Peyer's patch (tissue), 4 donors: ENCODE measurements around the gene APOBEC3F. TPM values are rescaled to one million over a fixed set of nuclear protein-coding genes. Genes with fewer than 3 reads are reported as not detected.

Experiments
- DNase-seq, 3 donors: peaks; one replicate each; pipeline ENCODE4 v3.0.0-alpha.2; 2017 to 2019
- H3K27ac ChIP-seq, 4 donors: fragments of 200-600 bp; sonication (generic); one replicate each; pipeline ENCODE4 v1.5.1; 2016 to 2019
- H3K27me3 ChIP-seq, 2 donors: fragments of 200-600 bp; sonication (generic); one replicate each; pipeline ENCODE4 v1.5.1; 2019
- H3K36me3 ChIP-seq, 3 donors: fragments of 200-600 bp; sonication (generic); one replicate each; pipeline ENCODE4 v1.5.1; 2016 to 2019
- H3K4me1 ChIP-seq, 4 donors: fragments of 200-600 bp; sonication (generic); one replicate each; pipeline ENCODE4 v1.5.1; 2016 to 2019
- H3K4me3 ChIP-seq, 4 donors: fragments of 200-600 bp; sonication (generic); 1 replicate in 3 of 4; 2 replicates in 1 of 4; pipeline ENCODE4 v1.5.1; 2016 to 2019; ENCODE audit warnings: mild to moderate bottlenecking in 1 of 4
- H3K9me3 ChIP-seq, 4 donors: fragments of 200-600 bp; sonication (generic); one replicate each; pipeline ENCODE4 v1.5.1; 2016 to 2019; ENCODE audit warnings: mild to moderate bottlenecking in 1 of 4
- POLR2A ChIP-seq, 2 donors: fragments of 450-650 bp; IDR thresholded peaks; one replicate each; pipeline ENCODE4 v1.5.1; 2017; ENCODE audit warnings: antibody characterized with exemption in 2 of 2, mild to moderate bottlenecking in 2 of 2, moderate library complexity in 2 of 2
- small RNA-seq, 2 donors: library from RNA; depleted of rRNA; stranded (forward); fragments of <200 nt; gene quantifications; one replicate each; pipeline ENCODE3, GENCODE V24; 2016
- total RNA-seq, 4 donors: library from RNA; depleted of rRNA; stranded (reverse); fragments of >200 nt; gene quantifications; one replicate each; pipeline ENCODE4 v1.1.0, GENCODE V29; 2016
- TF ChIP-seq, protein P1 (sequence below), 6 experiments: fragments of 450-650 bp in 4 of 6; fragments of 200-600 bp in 2 of 6; sonication (generic) in 1 of 6; IDR thresholded peaks; one replicate each; pipeline ENCODE4 v1.5.1; 2017 to 2019; ENCODE audit warnings: antibody characterized with exemption in 6 of 6, mild to moderate bottlenecking in 3 of 6, moderate library complexity in 1 of 6

APOBEC3F gene
- total RNA-seq, 4 donors from 2014 or later = 0.70 to 8.3 (median 1.6) TPM

- H3K36me3 ChIP-seq = no peaks in the 10 kb centered on the region
- no peaks in the 10 kb centered on the region for H3K27me3 ChIP-seq
- no peak for TF ChIP-seq POLR2A (IDR thresholded peaks at IDR 0.05)
- TF ChIP-seq, protein P1, sequence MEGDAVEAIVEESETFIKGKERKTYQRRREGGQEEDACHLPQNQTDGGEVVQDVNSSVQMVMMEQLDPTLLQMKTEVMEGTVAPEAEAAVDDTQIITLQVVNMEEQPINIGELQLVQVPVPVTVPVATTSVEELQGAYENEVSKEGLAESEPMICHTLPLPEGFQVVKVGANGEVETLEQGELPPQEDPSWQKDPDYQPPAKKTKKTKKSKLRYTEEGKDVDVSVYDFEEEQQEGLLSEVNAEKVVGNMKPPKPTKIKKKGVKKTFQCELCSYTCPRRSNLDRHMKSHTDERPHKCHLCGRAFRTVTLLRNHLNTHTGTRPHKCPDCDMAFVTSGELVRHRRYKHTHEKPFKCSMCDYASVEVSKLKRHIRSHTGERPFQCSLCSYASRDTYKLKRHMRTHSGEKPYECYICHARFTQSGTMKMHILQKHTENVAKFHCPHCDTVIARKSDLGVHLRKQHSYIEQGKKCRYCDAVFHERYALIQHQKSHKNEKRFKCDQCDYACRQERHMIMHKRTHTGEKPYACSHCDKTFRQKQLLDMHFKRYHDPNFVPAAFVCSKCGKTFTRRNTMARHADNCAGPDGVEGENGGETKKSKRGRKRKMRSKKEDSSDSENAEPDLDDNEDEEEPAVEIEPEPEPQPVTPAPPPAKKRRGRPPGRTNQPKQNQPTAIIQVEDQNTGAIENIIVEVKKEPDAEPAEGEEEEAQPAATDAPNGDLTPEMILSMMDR (IDR thresholded peaks at IDR 0.05) = no peak
- H3K9me3 ChIP-seq = no peaks in the 10 kb centered on the region
- DNase-seq = no peak
- peaks cover 0 to 29% (median 0%) of the 10 kb centered on the region in 4 donors for H3K4me1 ChIP-seq
- H3K27ac ChIP-seq = no peak overlapping the region
- H3K4me3 ChIP-seq = no peak overlapping the region
Observed at GRCh38 chr22:39101226-39101625, 60.6 kb downstream of the APOBEC3F start.

DNA sequence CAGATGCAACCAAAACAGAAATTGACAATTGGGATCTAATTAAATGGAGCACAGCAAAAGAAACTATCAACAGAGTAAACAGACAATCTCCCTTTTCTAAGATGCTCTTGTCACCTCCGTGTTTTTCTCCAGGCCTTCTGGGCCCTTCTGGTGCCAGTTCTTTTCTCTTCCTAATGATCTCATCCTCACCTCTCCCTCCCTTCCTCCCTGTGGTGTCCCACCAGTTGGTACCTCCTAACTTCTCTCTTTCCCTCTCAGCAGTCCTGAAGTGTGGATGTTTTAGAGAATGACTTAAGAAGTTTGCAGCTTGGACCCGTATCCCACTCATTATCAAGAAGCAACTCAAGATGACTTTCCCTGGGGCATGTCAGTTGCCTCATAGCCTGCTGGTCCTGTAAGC, 62.8 kb downstream of the APOBEC3F start:
- H3K27me3 ChIP-seq = no peaks in the 10 kb centered on the region
- H3K4me1 ChIP-seq = peaks cover 0 to 15% (median 0%) of the 10 kb centered on the region in 4 donors
- DNase-seq = no peak
- H3K36me3 ChIP-seq = no peaks in the 10 kb centered on the region
- H3K4me3 ChIP-seq = no peak overlapping the region
- TF ChIP-seq, protein P1 (IDR thresholded peaks at IDR 0.05) = no peak
- TF ChIP-seq POLR2A (IDR thresholded peaks at IDR 0.05) = no peak
- H3K27ac ChIP-seq = no peak overlapping the region
- H3K9me3 ChIP-seq = no peaks in the 10 kb centered on the region

Small RNA genes within 50 kb of the gene (small RNA-seq; reads per million reads assigned to genes)
- 0 reads per million in 2 donors for gene AL022318.2

Other genes with a start within 250 kb of the APOBEC3F start
- 10 to 100 TPM in 3 of 4 donors, not detected in 1; 15.2 to 21.6 (median 16.2) TPM for gene DNAL4, start 246.7 kb upstream of the APOBEC3F start, total RNA-seq
- 1 to 10 TPM in 2 of 4 donors, under 1 TPM in 2; 0.53 to 2.8 (median 1.1) TPM for gene NPTXR, start 196.8 kb upstream of the APOBEC3F start, total RNA-seq
- 10 to 100 TPM in 2 of 4 donors, 1 to 10 TPM in 2; 7.0 to 35.5 (median 10.7) TPM for gene CBX6, start 168.6 kb upstream of the APOBEC3F start, total RNA-seq
- 1 to 10 TPM in 1 of 4 donors, not detected in 3; 9.1 TPM for gene APOBEC3A, start 83.3 kb upstream of the APOBEC3F start, total RNA-seq
- 1 to 10 TPM in 3 of 4 donors, not detected in 1; 1.1 to 2.7 (median 1.9) TPM for gene APOBEC3B, start 58.5 kb upstream of the APOBEC3F start, total RNA-seq
- gene APOBEC3C, start 26.6 kb upstream of the APOBEC3F start, total RNA-seq = 10 to 100 TPM in 1 of 4 donors, 1 to 10 TPM in 3; 4.1 to 35.5 (median 4.4) TPM
- 1 to 10 TPM; 2.6 to 8.3 (median 3.6) TPM for gene APOBEC3D, start 19.7 kb upstream of the APOBEC3F start, total RNA-seq
- gene APOBEC3G, start 36.4 kb downstream of the APOBEC3F start, total RNA-seq = 1 to 10 TPM; 2.1 to 8.3 (median 4.7) TPM
- not detected for gene APOBEC3H, start 56.4 kb downstream of the APOBEC3F start, total RNA-seq
- gene CBX7, start 111.8 kb downstream of the APOBEC3F start, total RNA-seq = 10 to 100 TPM; 41.2 to 58.6 (median 53.2) TPM
- gene PDGFB, start 204.1 kb downstream of the APOBEC3F start, total RNA-seq = 10 to 100 TPM in 1 of 4 donors, 1 to 10 TPM in 3; 1.8 to 10.7 (median 3.8) TPM